GM19397 (cell line): ENCODE results near the gene CRACR2A.

ENCODE experiments used
- ATAC-seq: cut with Tn5 transposase; IDR thresholded peaks from one replicate; pipeline ENCODE4 v1.9.1; 2021; ENCODE audit warnings: mild to moderate bottlenecking, moderate library complexity; ENCODE audit not compliant: unreplicated experiment

Gene CRACR2A

GRCh38 chr12:3571323-3571722, 181.6 kb downstream of the CRACR2A start:
- no peak for ATAC-seq

- no peak for ATAC-seq
These were observed 184.2 kb downstream of the CRACR2A start for GRCh38 chr12:3568695-3569094.

- ATAC-seq = no peak
These were observed 186.9 kb downstream of the CRACR2A start for GRCh38 chr12:3565985-3566384.
